BJ (cell line): ENCODE results near the gene MYBPHL. TPM values are rescaled to one million over a fixed set of nuclear protein-coding genes. Genes with fewer than 3 reads are reported as not detected.

Experiments used
- CTCF ChIA-PET: fragments of 350-600 bp; formaldehyde crosslinking; extraction: SDS; loops from one replicate; lab custom pipeline; 2021; ENCODE audit warnings: antibody characterized with exemption, inconsistent platforms; lab: Yijun Ruan, JAX
- POLR2A ChIA-PET: fragments of 300-600 bp; sonication (Branson Sonifier 250); formaldehyde crosslinking; extraction: SDS; loops from one replicate; lab custom pipeline; 2021; ENCODE audit warnings: antibody characterized with exemption; lab: Charles Lee
- DNase-seq: peaks from one replicate; pipeline ENCODE4 v3.0.0-alpha.2; 2011; ENCODE audit warnings: low read depth
- H3K27me3 ChIP-seq: 2 replicates; pipeline ENCODE4 v1.6.0; 2011; ENCODE audit warnings: low read length; ENCODE audit not compliant: control insufficient read depth, insufficient read depth
- H3K36me3 ChIP-seq: 2 replicates; pipeline ENCODE4 v1.5.1; 2011; ENCODE audit warnings: low read length; ENCODE audit not compliant: control insufficient read depth, insufficient read depth
- H3K4me3 ChIP-seq: 2 replicates; pipeline ENCODE4 v1.5.1; 2011; ENCODE audit warnings: low read depth, mild to moderate bottlenecking, control low read depth, low read length
- CTCF ChIP-seq: IDR thresholded peaks from 2 replicates; pipeline ENCODE4 v1.5.1; 2011; ENCODE audit warnings: low read depth, mild to moderate bottlenecking, control low read depth, inconsistent platforms, low read length, moderate library complexity; ENCODE audit not compliant: insufficient read depth
- polyA plus RNA-seq: library from polyadenylated mRNA; depleted of rRNA; stranded (reverse); fragments of >200 nt; gene quantifications from 2 replicates; pipeline ENCODE4 v1.2.3, GENCODE V29; 2011

Gene MYBPHL
- polyA plus RNA-seq, 1 experiment = 0.06 TPM

- H3K4me3 ChIP-seq = no peak overlapping the region
- no peaks in the 10 kb centered on the region for H3K27me3 ChIP-seq
- no peak for TF ChIP-seq CTCF
- ChIA-PET CTCF (interaction anchor here (1.0 to 7.5 kb wide), 6 partner anchors 9 to 263 kb away, joined by 3 to 77 read pairs (median 6); partner anchors contain the start of gene SORT1), POLR2A (no interaction called here)
- no peak for DNase-seq
- no peaks in the 10 kb centered on the region; the same call in none of the 2 replicates for H3K36me3 ChIP-seq
Observed at GRCh38 chr1:109269212-109269980, 37.4 kb downstream of the MYBPHL start.

- Histone ChIP-seq H3K27me3 (no peaks in the 10 kb centered on the region), H3K4me3 (no peak overlapping the region), H3K36me3 (no peaks in the 10 kb centered on the region; the same call in none of the 2 replicates)
- ChIA-PET CTCF (interaction anchor here (0.6 to 7.5 kb wide), 7 partner anchors 9 to 264 kb away, joined by 3 to 77 read pairs (median 5); partner anchors contain the start of gene SORT1), POLR2A (no interaction called here)
- TF ChIP-seq CTCF = no peak
- no peak for DNase-seq
Observed at GRCh38 chr1:109268431-109269211, 38.2 kb downstream of the MYBPHL start.

GRCh38 chr1:109267743-109268300, 39.0 kb downstream of the MYBPHL start:
- ChIA-PET POLR2A (no interaction called here), CTCF (interaction anchor here (0.6 to 7.5 kb wide), 5 partner anchors 11 to 265 kb away, joined by 3 to 77 read pairs (median 6); partner anchors contain the start of gene SORT1)
- no peaks in the 10 kb centered on the region for H3K27me3 ChIP-seq

GRCh38 chr1:109266965-109267364, 39.8 kb downstream of the MYBPHL start:
- no peaks in the 10 kb centered on the region; the same call in none of the 2 replicates for H3K36me3 ChIP-seq
- H3K27me3 ChIP-seq = no peaks in the 10 kb centered on the region
- TF ChIP-seq CTCF = no peak
- no peak overlapping the region for H3K4me3 ChIP-seq
- ChIA-PET POLR2A (no interaction called here), CTCF (interaction anchor here (4.0 to 7.5 kb wide), 2 partner anchors 132 to 265 kb away, joined by 20 to 77 read pairs; partner anchors contain the start of gene SORT1)
- no peak for DNase-seq

More at GRCh38 chr1:109267743-109268300, 39.0 kb downstream of the MYBPHL start:
- Histone ChIP-seq H3K36me3 (no peaks in the 10 kb centered on the region; the same call in none of the 2 replicates), H3K4me3 (no peak overlapping the region)
- no peak for TF ChIP-seq CTCF
- DNase-seq = no peak
